ACHN (cell line): ENCODE results near the gene RAI14.

Experiments
- DNase-seq: peaks from one replicate; pipeline ENCODE4 v3.0.0-alpha.2; 2015
- in situ Hi-C: cut with HindIII; loops from 2 replicates; pipeline ENCODE4 v1.10.0; 2017; ENCODE audit warnings: low sequenced_read_pairs, low pct_ligation_motif_present, low pct_unique_long_range_greater_than_20kb

RAI14 gene

GRCh38 chr5:34854459-34855174 is 198.5 kb downstream of the RAI14 start:
- no peak for DNase-seq
- in situ Hi-C loops = no loop called here

GRCh38 chr5:34857161-34857560 is 201.0 kb downstream of the RAI14 start:
- in situ Hi-C loops = no loop called here
- no peak for DNase-seq

- DNase-seq = no peak
- in situ Hi-C loops = no loop called here
Measured at GRCh38 chr5:34857894-34858293, 201.8 kb downstream of the RAI14 start.

- in situ Hi-C loops = no loop called here
- no peak for DNase-seq
Measured at GRCh38 chr5:34858790-34859189, 202.7 kb downstream of the RAI14 start.

- in situ Hi-C loops = no loop called here
- no peak for DNase-seq
Measured at GRCh38 chr5:34859253-34859652, 203.1 kb downstream of the RAI14 start.

GRCh38 chr5:34863946-34864345 is 207.8 kb downstream of the RAI14 start:
- in situ Hi-C loops = no loop called here
- DNase-seq = no peak

- in situ Hi-C loops = no loop called here
- no peak for DNase-seq
Measured at GRCh38 chr5:34865091-34865490, 209.0 kb downstream of the RAI14 start.

- in situ Hi-C loops = no loop called here
- DNase-seq = no peak
Measured at GRCh38 chr5:34866989-34867471, 210.9 kb downstream of the RAI14 start.

GRCh38 chr5:34867660-34868059 is 211.5 kb downstream of the RAI14 start:
- no peak for DNase-seq
- in situ Hi-C loops = no loop called here

GRCh38 chr5:34868791-34869190 is 212.7 kb downstream of the RAI14 start:
- no peak for DNase-seq
- in situ Hi-C loops = no loop called here

GRCh38 chr5:34869256-34869655 is 213.1 kb downstream of the RAI14 start:
- in situ Hi-C loops = no loop called here
- DNase-seq = no peak

GRCh38 chr5:34870382-34870781 is 214.3 kb downstream of the RAI14 start:
- in situ Hi-C loops = no loop called here
- no peak for DNase-seq

GRCh38 chr5:34876275-34876674 is 220.1 kb downstream of the RAI14 start:
- in situ Hi-C loops = no loop called here
- DNase-seq = no peak

- DNase-seq = no peak
- in situ Hi-C loops = no loop called here
Measured at GRCh38 chr5:34881246-34881645, 225.1 kb downstream of the RAI14 start.
